A673 (cell line): Measurements from ENCODE around the gene ANGPTL2. TPM values are rescaled to one million over a fixed set of nuclear protein-coding genes. Genes with fewer than 3 reads are reported as not detected.

ENCODE experiments used
- BruUV-seq: library from RNA; stranded (reverse); fragments of 400-500 nt; replicated peaks from 2 replicates; lab custom pipeline; 2021; lab: Mats Ljungman, UMichigan
- CTCF ChIA-PET: fragments of 300-600 bp; sonication (Branson Sonifier 250); formaldehyde crosslinking; loops from one replicate; lab custom pipeline; 2022; ENCODE audit warnings: antibody characterized with exemption; lab: Charles Lee
- POLR2A ChIA-PET: fragments of 300-600 bp; sonication (Branson Sonifier 250); formaldehyde crosslinking; loops from one replicate; lab custom pipeline; 2022; ENCODE audit warnings: antibody characterized with exemption; ENCODE audit not compliant: low non-redundant PET; lab: Charles Lee
- DNase-seq: peaks from one replicate; pipeline ENCODE4 v3.0.0-alpha.2; 2015; ENCODE audit warnings: low spot score
- H3K27ac ChIP-seq: fragments of 200-600 bp; sonication (generic); 2 replicates; pipeline ENCODE4 v1.5.1; 2016; ENCODE audit warnings: mixed run types, low read depth, mild to moderate bottlenecking, mixed read lengths, antibody characterized with exemption, low read length; ENCODE audit not compliant: poor library complexity, severe bottlenecking
- H3K27me3 ChIP-seq: fragments of 200-600 bp; sonication (generic); replicated peaks from 2 replicates; pipeline ENCODE4 v1.6.1; 2017; ENCODE audit warnings: mixed run types, low read depth, mild to moderate bottlenecking, mixed read lengths, antibody characterized with exemption, low read length; ENCODE audit not compliant: insufficient read depth, poor library complexity
- H3K36me3 ChIP-seq: fragments of 200-600 bp; sonication (generic); 2 replicates; pipeline ENCODE4 v1.6.1; 2016; ENCODE audit warnings: mixed run types, mild to moderate bottlenecking, mixed read lengths, antibody characterized with exemption, low read length; ENCODE audit not compliant: insufficient read depth, poor library complexity, severe bottlenecking
- H3K4me1 ChIP-seq: fragments of 200-600 bp; sonication (generic); 2 replicates; pipeline ENCODE4 v1.6.1; 2017; ENCODE audit warnings: mixed run types, mild to moderate bottlenecking, mixed read lengths, antibody characterized with exemption, low read length; ENCODE audit not compliant: insufficient read depth, poor library complexity, severe bottlenecking
- H3K4me3 ChIP-seq: fragments of 200-600 bp; sonication (generic); 2 replicates; pipeline ENCODE4 v1.5.1; 2016; ENCODE audit warnings: low read depth, mixed run types, mild to moderate bottlenecking, mixed read lengths, low read length; ENCODE audit not compliant: poor library complexity, severe bottlenecking
- H3K9me3 ChIP-seq: fragments of 200-600 bp; sonication (generic); 2 replicates; pipeline ENCODE4 v1.6.1; 2016; ENCODE audit warnings: mixed run types, low read depth, mild to moderate bottlenecking, mixed read lengths, antibody characterized with exemption, low read length; ENCODE audit not compliant: poor library complexity, severe bottlenecking
- CTCF ChIP-seq: fragments of 300-800, 200-600 bp; sonication (generic); conservative IDR thresholded peaks from 2 replicates; pipeline ENCODE4 v1.5.1; 2017; ENCODE audit warnings: low read depth, mild to moderate bottlenecking, antibody characterized with exemption, low read length, moderate library complexity, mixed read lengths
- EZH2 ChIP-seq: fragments of 200-600 bp; sonication (generic); IDR thresholded peaks from 2 replicates; pipeline ENCODE4 v1.6.1; 2017; ENCODE audit warnings: borderline replicate concordance, low read depth, mild to moderate bottlenecking, mixed read lengths, antibody characterized with exemption, low read length; ENCODE audit not compliant: poor library complexity, severe bottlenecking
- intact Hi-C: fragments of 100-400 bp; cut with micrococcal nuclease; formaldehyde crosslinking; loops from one replicate; pipeline ENCODE4 v1.10.0; 2022; ENCODE audit not compliant: unreplicated experiment
- total RNA-seq: library from RNA; stranded (reverse); gene quantifications from 2 replicates; pipeline ENCODE4 v1.2.3, GENCODE V29; 2021

Gene ANGPTL2
- total RNA-seq, 1 experiment from 2014 or later, result 2.5 TPM

- DNase-seq, result no peak
- BruUV-seq, result no TSS peak
- H3K9me3 ChIP-seq, result no peaks in the 10 kb centered on the region
- POLR2A ChIA-PET, result no interaction called here
- peak overlapping the region; percentile 55 for H3K27ac ChIP-seq
- CTCF ChIA-PET, result interaction anchor here (0.5 kb wide), 1 partner anchor 552 kb away, joined by 4 read pairs; no protein-coding TSS in a partner anchor
- H3K4me1 ChIP-seq, result peaks cover 38% of the 10 kb centered on the region
- intact Hi-C loops, result no loop called here
- no peaks in the 10 kb centered on the region for H3K36me3 ChIP-seq
- no peak overlapping the region for H3K4me3 ChIP-seq
- H3K27me3 ChIP-seq, result no peaks in the 10 kb centered on the region
- TF ChIP-seq CTCF, result no peak
- no peak for TF ChIP-seq EZH2
Observed at GRCh38 chr9:127162046-127162863, 39.8 kb upstream of the ANGPTL2 start.

- no TSS peak for BruUV-seq
- Histone ChIP-seq H3K36me3 (no peaks in the 10 kb centered on the region), H3K4me3 (no peak overlapping the region), H3K9me3 (no peaks in the 10 kb centered on the region), H3K27me3 (no peaks in the 10 kb centered on the region), H3K27ac (no peak overlapping the region), H3K4me1 (peaks cover 38% of the 10 kb centered on the region)
- TF ChIP-seq EZH2 (no peak), CTCF (no peak)
- ChIA-PET CTCF (no interaction called here), POLR2A (no interaction called here)
- DNase-seq, result no peak
- intact Hi-C loops, result no loop called here
Observed at GRCh38 chr9:127161081-127161624, 38.7 kb upstream of the ANGPTL2 start.

GRCh38 chr9:127159949-127160610 is 37.6 kb upstream of the ANGPTL2 start:
- H3K4me3 ChIP-seq, result no peak overlapping the region
- DNase-seq, result no peak
- no peaks in the 10 kb centered on the region for H3K27me3 ChIP-seq
- CTCF ChIA-PET, result interaction anchor here (0.5 kb wide), 1 partner anchor 618 kb away, joined by 5 read pairs; the partner anchor contains the start of gene SH2D3C
- BruUV-seq, result no TSS peak
- POLR2A ChIA-PET, result interaction anchor here (0.6 kb wide), 1 partner anchor 576 kb away, joined by 8 read pairs; no protein-coding TSS in a partner anchor
- intact Hi-C loops, result no loop called here
- no peaks in the 10 kb centered on the region for H3K9me3 ChIP-seq
- no peak for TF ChIP-seq EZH2
- no peak for TF ChIP-seq CTCF
- H3K36me3 ChIP-seq, result no peaks in the 10 kb centered on the region
- peaks cover 38% of the 10 kb centered on the region for H3K4me1 ChIP-seq
- H3K27ac ChIP-seq, result peak overlapping the region; percentile 75
